Thyroid gland (tissue), 4 donors: ENCODE measurements around the gene DLGAP4.

Source experiments
- POLR2A ChIP-seq, 2 donors: fragments of 450-650 bp; IDR thresholded peaks; one replicate each; pipeline ENCODE4 v1.6.1; 2017; ENCODE audit warnings: antibody characterized with exemption in 2 of 2, mild to moderate bottlenecking in 2 of 2, moderate library complexity in 1 of 2
- TF ChIP-seq, protein P1 (sequence below), 6 experiments: fragments of 200-600 bp in 3 of 6; fragments of 450-650 bp in 3 of 6; sonication (generic) in 3 of 6; IDR thresholded peaks; one replicate each; pipeline ENCODE4 v1.5.1; 2016 to 2019; ENCODE audit warnings: antibody characterized with exemption in 6 of 6, mild to moderate bottlenecking in 2 of 6, inconsistent platforms in 1 of 6, moderate library complexity in 1 of 6

DNA sequence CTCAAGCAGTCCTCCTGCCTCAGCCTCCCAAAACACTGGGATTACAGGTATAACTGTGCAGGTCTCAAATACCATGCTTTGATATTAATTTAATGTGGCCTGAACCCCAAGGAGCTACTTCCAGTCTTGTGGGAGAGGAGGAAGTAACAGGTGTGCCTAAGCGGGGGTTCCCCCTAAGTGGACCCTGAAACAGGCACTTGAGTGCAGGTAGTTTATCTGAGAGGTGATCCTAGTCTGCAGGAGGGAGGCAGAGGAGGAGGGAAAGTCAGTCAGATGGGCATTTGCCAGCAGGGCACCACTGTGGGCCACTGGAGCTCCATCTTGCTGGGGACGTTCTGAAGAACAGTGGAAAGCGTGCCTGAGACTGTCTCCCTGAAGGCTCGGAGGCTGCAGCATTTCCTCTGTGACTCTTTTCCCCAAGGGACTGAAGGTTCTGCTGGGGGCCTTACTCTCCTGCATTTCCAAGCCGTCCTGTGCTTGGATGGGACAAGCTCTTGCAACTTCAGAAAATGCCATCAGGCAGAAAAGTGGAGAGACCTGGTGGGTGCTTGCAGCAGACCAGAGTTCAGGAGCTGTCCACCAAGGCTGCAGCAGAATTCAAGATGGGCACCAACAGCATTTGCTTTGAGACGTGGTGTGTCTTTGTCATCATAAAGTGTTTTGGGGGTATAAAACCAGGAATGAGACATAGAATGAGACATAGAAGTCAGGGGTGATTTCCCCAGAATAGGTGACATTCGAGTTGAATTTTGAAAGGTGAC lies 4.6 kb upstream of the DLGAP4 start:
- TF ChIP-seq POLR2A (IDR thresholded peaks at IDR 0.05) = no peak
- TF ChIP-seq, protein P1, sequence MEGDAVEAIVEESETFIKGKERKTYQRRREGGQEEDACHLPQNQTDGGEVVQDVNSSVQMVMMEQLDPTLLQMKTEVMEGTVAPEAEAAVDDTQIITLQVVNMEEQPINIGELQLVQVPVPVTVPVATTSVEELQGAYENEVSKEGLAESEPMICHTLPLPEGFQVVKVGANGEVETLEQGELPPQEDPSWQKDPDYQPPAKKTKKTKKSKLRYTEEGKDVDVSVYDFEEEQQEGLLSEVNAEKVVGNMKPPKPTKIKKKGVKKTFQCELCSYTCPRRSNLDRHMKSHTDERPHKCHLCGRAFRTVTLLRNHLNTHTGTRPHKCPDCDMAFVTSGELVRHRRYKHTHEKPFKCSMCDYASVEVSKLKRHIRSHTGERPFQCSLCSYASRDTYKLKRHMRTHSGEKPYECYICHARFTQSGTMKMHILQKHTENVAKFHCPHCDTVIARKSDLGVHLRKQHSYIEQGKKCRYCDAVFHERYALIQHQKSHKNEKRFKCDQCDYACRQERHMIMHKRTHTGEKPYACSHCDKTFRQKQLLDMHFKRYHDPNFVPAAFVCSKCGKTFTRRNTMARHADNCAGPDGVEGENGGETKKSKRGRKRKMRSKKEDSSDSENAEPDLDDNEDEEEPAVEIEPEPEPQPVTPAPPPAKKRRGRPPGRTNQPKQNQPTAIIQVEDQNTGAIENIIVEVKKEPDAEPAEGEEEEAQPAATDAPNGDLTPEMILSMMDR (IDR thresholded peaks at IDR 0.05) = no peak
